ENCODE results near the gene PLA2G7. TPM values are rescaled to one million over a fixed set of nuclear protein-coding genes. Genes with fewer than 3 reads are reported as not detected.

The PLA2G7 gene
- total and polyA plus RNA-seq, 8 donors: 0.61 to 9.3 (median 1.2) TPM; not detected in 2

DNA sequence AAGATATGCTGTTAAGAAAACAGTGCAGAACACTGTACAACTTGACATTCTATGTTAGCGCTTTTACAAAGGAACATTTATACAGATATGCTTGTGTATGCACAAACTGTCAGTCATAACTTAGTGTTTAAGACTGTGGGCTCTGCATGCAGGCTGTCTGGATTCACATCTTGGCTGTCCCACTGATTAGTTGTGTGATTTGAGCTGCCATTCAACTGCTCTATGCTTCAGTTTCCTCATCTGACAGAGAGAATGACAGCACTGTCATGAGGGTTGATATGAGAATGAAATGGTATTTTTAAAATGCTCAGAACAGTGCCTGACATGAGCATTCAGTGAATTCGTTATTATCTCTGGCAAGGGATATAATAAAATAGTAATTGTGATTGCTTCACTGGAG, 73.7 kb downstream of the PLA2G7 start:
- intact Hi-C loops (cut with DNase I; ENCODE audit: low total_unique reads): no loop called here
- Histone ChIP-seq H3K4me1 (no peaks in the 10 kb centered on the region), H3K9me3 (no peaks in the 10 kb centered on the region), H3K36me3 (peaks cover 4 to 52% (median 21%) of the 10 kb centered on the region in 4 donors), H3K27ac (no peak overlapping the region), H3K4me3 (no peak overlapping the region), H3K27me3 (no peaks in the 10 kb centered on the region)
- 81 to 89% (median 87%) methylated on average over 2 of the region's 2 CpGs for WGBS, 5 donors
- no peak for TF ChIP-seq POLR2A (IDR thresholded peaks at IDR 0.05)
- no peak for TF ChIP-seq EP300 (IDR thresholded peaks at IDR 0.05)
- TF ChIP-seq, protein P1, sequence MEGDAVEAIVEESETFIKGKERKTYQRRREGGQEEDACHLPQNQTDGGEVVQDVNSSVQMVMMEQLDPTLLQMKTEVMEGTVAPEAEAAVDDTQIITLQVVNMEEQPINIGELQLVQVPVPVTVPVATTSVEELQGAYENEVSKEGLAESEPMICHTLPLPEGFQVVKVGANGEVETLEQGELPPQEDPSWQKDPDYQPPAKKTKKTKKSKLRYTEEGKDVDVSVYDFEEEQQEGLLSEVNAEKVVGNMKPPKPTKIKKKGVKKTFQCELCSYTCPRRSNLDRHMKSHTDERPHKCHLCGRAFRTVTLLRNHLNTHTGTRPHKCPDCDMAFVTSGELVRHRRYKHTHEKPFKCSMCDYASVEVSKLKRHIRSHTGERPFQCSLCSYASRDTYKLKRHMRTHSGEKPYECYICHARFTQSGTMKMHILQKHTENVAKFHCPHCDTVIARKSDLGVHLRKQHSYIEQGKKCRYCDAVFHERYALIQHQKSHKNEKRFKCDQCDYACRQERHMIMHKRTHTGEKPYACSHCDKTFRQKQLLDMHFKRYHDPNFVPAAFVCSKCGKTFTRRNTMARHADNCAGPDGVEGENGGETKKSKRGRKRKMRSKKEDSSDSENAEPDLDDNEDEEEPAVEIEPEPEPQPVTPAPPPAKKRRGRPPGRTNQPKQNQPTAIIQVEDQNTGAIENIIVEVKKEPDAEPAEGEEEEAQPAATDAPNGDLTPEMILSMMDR (IDR thresholded peaks at IDR 0.05): no peak
- no peak for TF ChIP-seq POLR2AphosphoS5 (IDR thresholded peaks at IDR 0.05)
- no peak for DNase-seq

DNA sequence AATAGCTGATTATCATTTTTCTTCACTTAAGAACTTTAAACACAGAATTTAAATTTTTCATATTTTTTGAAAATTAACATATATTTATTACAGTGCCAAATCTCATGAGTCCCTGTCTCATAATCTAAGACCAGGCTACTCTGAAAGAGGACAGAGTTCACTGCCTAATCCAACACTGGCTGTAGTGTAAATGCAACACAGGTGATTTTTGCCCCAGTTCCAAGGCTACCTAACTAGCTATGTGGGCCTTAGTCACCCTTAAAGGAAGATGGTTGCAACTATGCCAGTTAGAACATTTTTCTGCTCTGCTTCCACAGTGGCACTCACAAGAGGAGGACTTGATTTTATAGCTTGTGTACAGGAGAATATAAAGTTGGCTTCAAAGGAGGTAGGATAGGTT, 77.5 kb downstream of the PLA2G7 start:
- DNase-seq: no peak
- H3K4me3 ChIP-seq: no peak overlapping the region
- intact Hi-C loops (cut with DNase I; ENCODE audit: low total_unique reads): no loop called here
- TF ChIP-seq POLR2A (IDR thresholded peaks at IDR 0.05) (no peak), POLR2AphosphoS5 (IDR thresholded peaks at IDR 0.05) (no peak), EP300 (IDR thresholded peaks at IDR 0.05) (no peak)
- TF ChIP-seq, protein P1 (IDR thresholded peaks at IDR 0.05): no peak
- no peaks in the 10 kb centered on the region for H3K27me3 ChIP-seq
- no peak overlapping the region for H3K27ac ChIP-seq
- peaks cover 2 to 21% (median 9%) of the 10 kb centered on the region in 4 donors for H3K36me3 ChIP-seq
- H3K9me3 ChIP-seq: no peaks in the 10 kb centered on the region
- H3K4me1 ChIP-seq: peaks cover 0 to 19% (median 16%) of the 10 kb centered on the region in 4 donors

DNA sequence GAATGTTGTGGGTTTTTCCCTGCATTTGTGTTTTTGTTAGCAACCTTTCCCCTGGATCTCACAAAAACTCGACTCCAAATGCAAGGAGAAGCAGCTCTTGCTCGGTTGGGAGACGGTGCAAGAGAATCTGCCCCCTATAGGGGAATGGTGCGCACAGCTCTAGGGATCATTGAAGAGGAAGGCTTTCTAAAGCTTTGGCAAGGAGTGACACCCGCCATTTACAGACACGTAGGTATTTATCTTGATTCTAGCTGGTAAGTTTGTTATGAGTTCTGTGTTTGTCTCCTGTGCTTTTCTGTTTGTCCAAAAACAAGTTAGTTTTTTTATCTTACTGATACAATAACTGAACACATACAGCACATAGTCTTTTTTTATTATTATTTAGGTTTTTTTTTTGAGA, 79.4 kb downstream of the PLA2G7 start:
- Histone ChIP-seq H3K4me3 (no peak overlapping the region), H3K9me3 (no peaks in the 10 kb centered on the region), H3K27me3 (no peaks in the 10 kb centered on the region), H3K36me3 (peaks cover 0 to 16% (median 9%) of the 10 kb centered on the region in 4 donors), H3K4me1 (peaks cover 0 to 33% (median 22%) of the 10 kb centered on the region in 4 donors), H3K27ac (no peak overlapping the region)
- TF ChIP-seq, protein P1 (IDR thresholded peaks at IDR 0.05): no peak
- TF ChIP-seq POLR2AphosphoS5 (IDR thresholded peaks at IDR 0.05): no peak
- TF ChIP-seq EP300 (IDR thresholded peaks at IDR 0.05): no peak
- no peak for TF ChIP-seq POLR2A (IDR thresholded peaks at IDR 0.05)
- DNase-seq: peak in 1 of 2 donors; percentile 20
- WGBS, 5 donors: 66 to 75% (median 70%) methylated on average over 6 of the region's 6 CpGs
- intact Hi-C loops (cut with DNase I; ENCODE audit: low total_unique reads): no loop called here

Other genes starting within 250 kb of the PLA2G7 start
- gene RCAN2, start 243.9 kb downstream of the PLA2G7 start, total RNA-seq: 10 to 100 TPM in 4 of 5 donors, 1 to 10 TPM in 1; 7.2 to 69.2 (median 19.1) TPM
- 10 to 100 TPM; 14.1 to 42.0 (median 23.8) TPM for gene RCAN2, start 243.9 kb downstream of the PLA2G7 start, polyA plus RNA-seq
- gene CYP39A1, start 82.6 kb downstream of the PLA2G7 start, total RNA-seq: 10 to 100 TPM in 1 of 5 donors, 1 to 10 TPM in 3, not detected in 1; 1.8 to 11.6 (median 7.9) TPM
- 1 to 10 TPM; 4.7 to 8.2 (median 5.9) TPM for gene CYP39A1, start 82.6 kb downstream of the PLA2G7 start, polyA plus RNA-seq
- 10 to 100 TPM in 4 of 5 donors, 1 to 10 TPM in 1; 6.7 to 55.8 (median 46.1) TPM for gene SLC25A27, start 82.4 kb downstream of the PLA2G7 start, total RNA-seq
- gene SLC25A27, start 82.4 kb downstream of the PLA2G7 start, polyA plus RNA-seq: 10 to 100 TPM in 1 of 3 donors, 1 to 10 TPM in 2; 1.6 to 35.3 (median 4.6) TPM
- gene TDRD6, start 47.5 kb downstream of the PLA2G7 start, total RNA-seq: 1 to 10 TPM in 1 of 5 donors, under 1 TPM in 1, not detected in 3; 0.89 to 1.5 TPM
- gene TDRD6, start 47.5 kb downstream of the PLA2G7 start, polyA plus RNA-seq: under 1 TPM in 1 of 3 donors, not detected in 2; 0.48 TPM
- gene ANKRD66, start 11.6 kb upstream of the PLA2G7 start, total RNA-seq: 10 to 100 TPM in 1 of 5 donors, under 1 TPM in 1, not detected in 3; 0.73 to 20.5 TPM
- not detected for gene ANKRD66, start 11.6 kb upstream of the PLA2G7 start, polyA plus RNA-seq
- gene MEP1A, start 58.0 kb upstream of the PLA2G7 start, total RNA-seq: 10 to 100 TPM in 1 of 5 donors, 1 to 10 TPM in 1, under 1 TPM in 1, not detected in 2; 0.43 to 15.6 (median 9.8) TPM
- not detected for gene MEP1A, start 58.0 kb upstream of the PLA2G7 start, polyA plus RNA-seq
- gene ADGRF5, start 186.6 kb upstream of the PLA2G7 start, total RNA-seq: 10 to 100 TPM in 3 of 5 donors, 1 to 10 TPM in 1, under 1 TPM in 1; 0.29 to 34.0 (median 18.7) TPM
- 1 to 10 TPM; 1.5 to 2.8 (median 2.4) TPM for gene ADGRF5, start 186.6 kb upstream of the PLA2G7 start, polyA plus RNA-seq

All from stomach (tissue), 9 donors.